H1 (cell line): ENCODE measurements around the gene FAR1. TPM values are rescaled to one million over a fixed set of nuclear protein-coding genes. Genes with fewer than 3 reads are reported as not detected.

Source experiments
- BACH1 ChIP-seq: IDR thresholded peaks from 2 replicates; pipeline ENCODE4 v1.6.1; 2012; ENCODE audit warnings: low read length, improper control_type of control experiment
- RFX5 ChIP-seq: IDR thresholded peaks from 2 replicates; pipeline ENCODE4 v1.6.1; 2011; ENCODE audit warnings: low read depth, low read length, improper control_type of control experiment, borderline replicate concordance
- SP4 ChIP-seq: IDR thresholded peaks from 2 replicates; pipeline ENCODE4 v1.6.1; 2012; ENCODE audit warnings: low read length, inconsistent platforms
- SRF ChIP-seq: IDR thresholded peaks from 2 replicates; pipeline ENCODE4 v1.6.1; 2011; ENCODE audit warnings: mild to moderate bottlenecking, low read depth, low read length, moderate library complexity
- YY1 ChIP-seq: IDR thresholded peaks from 2 replicates; pipeline ENCODE4 v1.6.1; 2011; ENCODE audit warnings: low read depth, mild to moderate bottlenecking, low read length
- polyA plus RNA-seq, 7 experiments: library from polyadenylated mRNA; depleted of rRNA in 3 of 7; stranded (reverse) in 5 of 7; unstranded in 2 of 7; fragments of >200 nt in 5 of 7; fragments of 200-250 nt in 2 of 7; gene quantifications; 1 replicate in 5 of 7; 2 replicates in 1 of 7; 4 replicates in 1 of 7; pipeline versions ENCODE4 v1.2.1 to v1.2.3, GENCODE V29; 2011 to 2013; ENCODE audit warnings: missing spikeins in 2 of 7, mixed read lengths in 2 of 7
- total RNA-seq: library from RNA; stranded (reverse); fragmentation: NEBNext Ultra II Directional; extraction: Animal tissue kit (Norgen Biotek cat#: 25700); gene quantifications from 2 replicates; pipeline ENCODE4 v1.2.1, GENCODE V29; 2021
- TF ChIP-seq, protein P1 (sequence below), 3 experiments: IDR thresholded peaks; 1 replicate in 2 of 3; 2 replicates in 1 of 3; pipeline versions ENCODE4 v1.5.1 to v1.6.1; 2011; ENCODE audit warnings: low read length in 3 of 3, mild to moderate bottlenecking in 3 of 3, inconsistent platforms in 2 of 3, low read depth in 1 of 3, moderate library complexity in 1 of 3; ENCODE audit not compliant: insufficient read depth in 1 of 3; ENCODE audit errors: control extremely low read depth in 1 of 3

Gene FAR1
- total and polyA plus RNA-seq, 2 of the 8 experiments (the other 6 are each of a cell fraction or from before 2014, with no cell fraction given) = 29.7 to 68.5 TPM

DNA sequence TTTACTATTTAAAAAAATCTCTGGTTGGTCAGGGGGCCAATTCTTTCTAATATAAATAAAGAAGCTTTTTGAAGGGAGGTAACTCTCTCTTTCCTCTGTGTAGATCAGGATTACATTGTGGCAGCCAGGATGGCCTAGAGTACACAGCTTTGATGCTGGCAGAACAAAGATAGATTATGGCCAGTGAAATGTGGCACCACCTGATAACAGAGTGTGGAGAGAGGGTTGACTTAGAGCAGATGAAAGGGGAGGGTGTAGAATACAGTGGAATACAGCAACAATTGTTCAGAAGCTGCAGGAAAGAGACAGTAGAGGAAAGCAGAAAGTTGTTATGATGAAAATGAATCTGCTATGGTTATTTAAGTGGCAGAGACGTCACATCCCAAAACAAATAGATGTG is 99.0 kb downstream of the FAR1 start (continued):
- TF ChIP-seq RFX5 = no peak
- TF ChIP-seq BACH1 = no peak
- TF ChIP-seq SP4 = no peak
- TF ChIP-seq, protein P1, sequence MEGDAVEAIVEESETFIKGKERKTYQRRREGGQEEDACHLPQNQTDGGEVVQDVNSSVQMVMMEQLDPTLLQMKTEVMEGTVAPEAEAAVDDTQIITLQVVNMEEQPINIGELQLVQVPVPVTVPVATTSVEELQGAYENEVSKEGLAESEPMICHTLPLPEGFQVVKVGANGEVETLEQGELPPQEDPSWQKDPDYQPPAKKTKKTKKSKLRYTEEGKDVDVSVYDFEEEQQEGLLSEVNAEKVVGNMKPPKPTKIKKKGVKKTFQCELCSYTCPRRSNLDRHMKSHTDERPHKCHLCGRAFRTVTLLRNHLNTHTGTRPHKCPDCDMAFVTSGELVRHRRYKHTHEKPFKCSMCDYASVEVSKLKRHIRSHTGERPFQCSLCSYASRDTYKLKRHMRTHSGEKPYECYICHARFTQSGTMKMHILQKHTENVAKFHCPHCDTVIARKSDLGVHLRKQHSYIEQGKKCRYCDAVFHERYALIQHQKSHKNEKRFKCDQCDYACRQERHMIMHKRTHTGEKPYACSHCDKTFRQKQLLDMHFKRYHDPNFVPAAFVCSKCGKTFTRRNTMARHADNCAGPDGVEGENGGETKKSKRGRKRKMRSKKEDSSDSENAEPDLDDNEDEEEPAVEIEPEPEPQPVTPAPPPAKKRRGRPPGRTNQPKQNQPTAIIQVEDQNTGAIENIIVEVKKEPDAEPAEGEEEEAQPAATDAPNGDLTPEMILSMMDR (IDR thresholded peaks at IDR 0.05; ENCODE audit: control extremely low read depth in 1 of 3, insufficient read depth in 1 of 3, low read depth in 1 of 3, low read length in 3 of 3) = no peak
- no peak for TF ChIP-seq YY1
- no peak for TF ChIP-seq SRF
